Stimulated activated naive CD8-positive, alpha-beta T cell treated with anti-CD3 and anti-CD28 coated beads, Interleukin-15, Interleukin-2, amounts not matched to agents 100 U/mL and 50 U/mL, for 24 hours (primary cell): ENCODE measurements around the gene VAC14.

ENCODE experiments used
- ATAC-seq: fragments of 150-1000 bp; cut with Tn5 transposase; one replicate; pipeline ENCODE4 v1.10.0; 2021
- DNase-seq: peaks from one replicate; pipeline ENCODE4 v3.0.0; 2021

VAC14 gene

GRCh38 chr16:70786020-70786755 is 14.8 kb downstream of the VAC14 start:
- ATAC-seq, result no peak

GRCh38 chr16:70784692-70785555 is 16.0 kb downstream of the VAC14 start:
- DNase-seq (no peak), ATAC-seq (no peak)

More at GRCh38 chr16:70786020-70786755, 14.8 kb downstream of the VAC14 start:
- DNase-seq, result no peak

- ATAC-seq (no peak), DNase-seq (no peak)
Observed at GRCh38 chr16:70782237-70782636, 18.7 kb downstream of the VAC14 start.

GRCh38 chr16:70781800-70782199 is 19.2 kb downstream of the VAC14 start:
- ATAC-seq (no peak), DNase-seq (no peak)

- DNase-seq (no peak), ATAC-seq (no peak)
Observed at GRCh38 chr16:70780546-70780945, 20.4 kb downstream of the VAC14 start.

GRCh38 chr16:70779361-70779760 is 21.6 kb downstream of the VAC14 start:
- ATAC-seq (no peak), DNase-seq (no peak)

- ATAC-seq (no peak), DNase-seq (no peak)
Observed at GRCh38 chr16:70778901-70779309, 22.1 kb downstream of the VAC14 start.

GRCh38 chr16:70777973-70778406 is 23.0 kb downstream of the VAC14 start:
- DNase-seq (no peak), ATAC-seq (no peak)

GRCh38 chr16:70777496-70777895 is 23.5 kb downstream of the VAC14 start:
- no peak for ATAC-seq
- DNase-seq, result no peak

- ATAC-seq, result no peak
- DNase-seq, result no peak
Observed at GRCh38 chr16:70775399-70775798, 25.6 kb downstream of the VAC14 start.

GRCh38 chr16:70774261-70774660 is 26.7 kb downstream of the VAC14 start:
- DNase-seq, result no peak

GRCh38 chr16:70772493-70772892 is 28.5 kb downstream of the VAC14 start:
- ATAC-seq (no peak), DNase-seq (no peak)

More at GRCh38 chr16:70774261-70774660, 26.7 kb downstream of the VAC14 start:
- ATAC-seq, result no peak

GRCh38 chr16:70770626-70771552 is 30.1 kb downstream of the VAC14 start:
- peak; percentile 66 for ATAC-seq
- DNase-seq, result peak; percentile 70

- ATAC-seq (peak; percentile 26), DNase-seq (no peak)
Observed at GRCh38 chr16:70770291-70770625, 30.7 kb downstream of the VAC14 start.

- no peak for DNase-seq
- no peak for ATAC-seq
Observed at GRCh38 chr16:70769761-70770160, 31.2 kb downstream of the VAC14 start.

- ATAC-seq, result no peak
- no peak for DNase-seq
Observed at GRCh38 chr16:70769131-70769530, 31.8 kb downstream of the VAC14 start.

GRCh38 chr16:70768203-70768580 is 32.8 kb downstream of the VAC14 start:
- no peak for DNase-seq
- ATAC-seq, result no peak

GRCh38 chr16:70767377-70768202 is 33.4 kb downstream of the VAC14 start:
- DNase-seq, result no peak
- no peak for ATAC-seq

- DNase-seq (no peak), ATAC-seq (no peak)
Observed at GRCh38 chr16:70766658-70767057, 34.3 kb downstream of the VAC14 start.

GRCh38 chr16:70766176-70766575 is 34.8 kb downstream of the VAC14 start:
- ATAC-seq (no peak), DNase-seq (no peak)

- no peak for ATAC-seq
- no peak for DNase-seq
Observed at GRCh38 chr16:70765491-70765890, 35.5 kb downstream of the VAC14 start.
